ENCODE results near the gene SPRR2F.
"Not testable (repeated sequence)": the region's sequence is repeated elsewhere in the genome, so short reads cannot be mapped to it uniquely, and the experiment has no call there.

The SPRR2F gene

GRCh38 chr1:153113416-153113815, at the start of gene SPRR2F:
Gene SPRR2F (minus strand): TSS chr1:153113516. CDS start chr1:153112733, 783 bp downstream.
- H3K4me3 ChIP-seq (ENCODE audit: low read depth, low read length), result no peak within 1 kb of the TSS

- no peak overlapping the region for H3K4me3 ChIP-seq (ENCODE audit: low read depth, low read length)
Measured at GRCh38 chr1:153155541-153155940, 42.2 kb upstream of the SPRR2F start.

- H3K4me3 ChIP-seq (ENCODE audit: low read depth, low read length), result no peak overlapping the region
Measured at GRCh38 chr1:153152481-153152880, 39.2 kb upstream of the SPRR2F start.

GRCh38 chr1:153150846-153151245, 37.5 kb upstream of the SPRR2F start, which contains the start of gene SPRR2G:
Gene SPRR2G (minus strand): TSS chr1:153150890. CDS start chr1:153150110, 780 bp downstream.
- H3K4me3 ChIP-seq (ENCODE audit: low read depth, low read length), result no peak within 1 kb of the TSS

- no peak overlapping the region for H3K4me3 ChIP-seq (ENCODE audit: low read depth, low read length)
Measured at GRCh38 chr1:153141377-153141776, 28.1 kb upstream of the SPRR2F start.

- no peak overlapping the region for H3K4me3 ChIP-seq (ENCODE audit: low read depth, low read length)
Measured at GRCh38 chr1:153140484-153140883, 27.2 kb upstream of the SPRR2F start.

- H3K4me3 ChIP-seq (ENCODE audit: low read depth, low read length), result no peak overlapping the region
Measured at GRCh38 chr1:153133743-153134142, 20.4 kb upstream of the SPRR2F start.

- H3K4me3 ChIP-seq (ENCODE audit: low read depth, low read length), result no peak overlapping the region
Measured at GRCh38 chr1:153133267-153133666, 20.0 kb upstream of the SPRR2F start.

GRCh38 chr1:153128688-153129087, 15.4 kb upstream of the SPRR2F start:
- not testable (repeated sequence) for H3K4me3 ChIP-seq (ENCODE audit: low read depth, low read length)

GRCh38 chr1:153127296-153127695, 14.0 kb upstream of the SPRR2F start:
- H3K4me3 ChIP-seq (ENCODE audit: low read depth, low read length), result no peak overlapping the region

GRCh38 chr1:153125536-153125935, 12.2 kb upstream of the SPRR2F start:
- no peak overlapping the region for H3K4me3 ChIP-seq (ENCODE audit: low read depth, low read length)

- not testable (repeated sequence) for H3K4me3 ChIP-seq (ENCODE audit: low read depth, low read length)
Measured at GRCh38 chr1:153123793-153124192, 10.5 kb upstream of the SPRR2F start.

- no peak overlapping the region for H3K4me3 ChIP-seq (ENCODE audit: low read depth, low read length)
Measured at GRCh38 chr1:153122831-153123421, 9.6 kb upstream of the SPRR2F start.

- H3K4me3 ChIP-seq (ENCODE audit: low read depth, low read length), result no peak overlapping the region
Measured at GRCh38 chr1:153120945-153121344, 7.6 kb upstream of the SPRR2F start.

- H3K4me3 ChIP-seq (ENCODE audit: low read depth, low read length), result no peak overlapping the region
Measured at GRCh38 chr1:153119491-153119971, 6.2 kb upstream of the SPRR2F start.

- H3K4me3 ChIP-seq (ENCODE audit: low read depth, low read length), result not testable (repeated sequence)
Measured at GRCh38 chr1:153115264-153115663, 1.9 kb upstream of the SPRR2F start.

GRCh38 chr1:153112454-153112853, 862 bp downstream of the SPRR2F start:
- not testable (repeated sequence) for H3K4me3 ChIP-seq (ENCODE audit: low read depth, low read length)

GRCh38 chr1:153100245-153100644, 13.1 kb downstream of the SPRR2F start:
- no peak overlapping the region for H3K4me3 ChIP-seq (ENCODE audit: low read depth, low read length)

- H3K4me3 ChIP-seq (ENCODE audit: low read depth, low read length), result no peak overlapping the region
Measured at GRCh38 chr1:153099461-153100045, 13.8 kb downstream of the SPRR2F start.

- no peak overlapping the region for H3K4me3 ChIP-seq (ENCODE audit: low read depth, low read length)
Measured at GRCh38 chr1:153095764-153096163, 17.6 kb downstream of the SPRR2F start.

- H3K4me3 ChIP-seq (ENCODE audit: low read depth, low read length), result no peak within 1 kb of the TSS
Measured at GRCh38 chr1:153094426-153094825, 18.9 kb downstream of the SPRR2F start, which contains the start of gene SPRR2E. Gene SPRR2E (minus strand): TSS chr1:153094526. CDS start chr1:153093751, 775 bp downstream.

- H3K4me3 ChIP-seq (ENCODE audit: low read depth, low read length), result no peak overlapping the region
Measured at GRCh38 chr1:153087652-153088051, 25.7 kb downstream of the SPRR2F start.
